H1 (cell line): ENCODE measurements around the gene FKBP5. TPM values are rescaled to one million over a fixed set of nuclear protein-coding genes. Genes with fewer than 3 reads are reported as not detected.

Experiments used
- CTCF ChIA-PET: fragments of 300-600 bp; sonication (Branson Sonifier 250); formaldehyde crosslinking; loops from one replicate; lab custom pipeline; 2021; ENCODE audit not compliant: partially characterized antibody; lab: Charles Lee
- POLR2A ChIA-PET: fragments of 300-600 bp; sonication (Branson Sonifier 250); formaldehyde crosslinking; loops from one replicate; lab custom pipeline; 2021; ENCODE audit warnings: inconsistent platforms; ENCODE audit not compliant: partially characterized antibody; lab: Charles Lee
- DNase-seq, 2 experiments: peaks; one replicate each; pipeline versions ENCODE4 v3.0.0 to v3.0.0-alpha.2; 2010 to 2022; ENCODE audit warnings: low spot score in 2 of 2, low read depth in 1 of 2, mixed read lengths in 1 of 2
- FAIRE-seq: peaks from 2 replicates; lab custom pipeline; 2011; peaks lifted over from hg19 to GRCh38; lab: Jason Lieb, UNC
- H2AFZ ChIP-seq: 2 replicates; pipeline ENCODE4 v1.8.1; 2012; ENCODE audit warnings: low read length, inconsistent platforms
- H2AK5ac ChIP-seq: 2 replicates; pipeline ENCODE4 v1.6.1; 2013; ENCODE audit warnings: low read depth, low read length
- H2BK120ac ChIP-seq: replicated peaks from 2 replicates; pipeline ENCODE3; 2013; ENCODE audit warnings: low read depth, low read length, inconsistent platforms
- H2BK12ac ChIP-seq: 2 replicates; pipeline ENCODE4 v1.6.1; 2013; ENCODE audit warnings: low read depth, low read length
- H2BK15ac ChIP-seq: 2 replicates; pipeline ENCODE4 v1.6.1; 2013; ENCODE audit warnings: low read length
- H2BK20ac ChIP-seq: 2 replicates; pipeline ENCODE4 v1.6.1; 2013; ENCODE audit warnings: low read length
- H2BK5ac ChIP-seq: 2 replicates; pipeline ENCODE4 v1.6.1; 2013; ENCODE audit warnings: low read depth, low read length
- H3K14ac ChIP-seq: 2 replicates; pipeline ENCODE4 v1.6.1; 2013; ENCODE audit warnings: inconsistent platforms; ENCODE audit not compliant: insufficient read length
- H3K18ac ChIP-seq: 2 replicates; pipeline ENCODE4 v1.6.1; 2013; ENCODE audit warnings: low read length; ENCODE audit errors: extremely low read depth
- H3K23ac ChIP-seq: 2 replicates; pipeline ENCODE4 v1.6.1; 2013; ENCODE audit warnings: inconsistent platforms; ENCODE audit not compliant: insufficient read length
- H3K23me2 ChIP-seq: 2 replicates; pipeline ENCODE4 v1.6.1; 2013; ENCODE audit warnings: low read depth, low read length
- H3K27ac ChIP-seq: 2 replicates; pipeline ENCODE4 v1.6.1; 2011; ENCODE audit warnings: low read depth, low read length, inconsistent platforms
- H3K27me3 ChIP-seq, 4 experiments: replicated peaks in 1 of 4; 1 replicate in 1 of 4; 2 replicates in 3 of 4; pipeline versions ENCODE4 v1.6.1 to v1.8.1; 2011 to 2013; ENCODE audit warnings: low read length in 3 of 4, mild to moderate bottlenecking in 3 of 4, inconsistent platforms in 2 of 4, mixed read lengths in 2 of 4, moderate library complexity in 1 of 4; ENCODE audit not compliant: control insufficient read depth in 3 of 4, insufficient read depth in 3 of 4; ENCODE audit errors: extremely low read depth in 1 of 4
- H3K36me3 ChIP-seq, 4 experiments: 2 replicates each; pipeline versions ENCODE4 v1.6.1 to v1.8.1; 2011 to 2013; ENCODE audit warnings: mild to moderate bottlenecking in 4 of 4, low read length in 3 of 4, moderate library complexity in 2 of 4, control low read depth in 1 of 4, inconsistent platforms in 1 of 4; ENCODE audit not compliant: insufficient read depth in 4 of 4, control insufficient read depth in 2 of 4
- H3K4ac ChIP-seq: replicated peaks from 2 replicates; pipeline ENCODE3; 2013; ENCODE audit warnings: low read length, low read depth, mixed read lengths, inconsistent platforms; ENCODE audit not compliant: insufficient read length
- H3K4me1 ChIP-seq, 4 experiments: replicated peaks in 1 of 4; 1 replicate in 1 of 4; 2 replicates in 3 of 4; pipeline versions ENCODE4 v1.6.1 to v1.8.1; 2011 to 2013; ENCODE audit warnings: low read length in 3 of 4, inconsistent platforms in 2 of 4, mixed read lengths in 1 of 4; ENCODE audit not compliant: insufficient read depth in 4 of 4, control insufficient read depth in 3 of 4
- H3K4me2 ChIP-seq, 2 experiments: 2 replicates each; pipeline versions ENCODE4 v1.6.1 to v1.8.1; 2011 to 2013; ENCODE audit warnings: low read depth in 2 of 2, low read length in 2 of 2, control low read depth in 1 of 2, inconsistent platforms in 1 of 2, mild to moderate bottlenecking in 1 of 2; ENCODE audit not compliant: insufficient read depth in 1 of 2
- H3K4me3 ChIP-seq, 4 experiments: fragments of 200-600, 300-600 bp in 1 of 4; sonication (generic), shearing (Covaris generic), sonication (Bioruptor Twin) in 1 of 4; 2 replicates each; pipeline versions ENCODE4 v1.5.1 to v1.8.1; 2011 to 2016; ENCODE audit warnings: low read length in 4 of 4, low read depth in 3 of 4, control low read depth in 2 of 4, inconsistent platforms in 2 of 4, mild to moderate bottlenecking in 2 of 4, mixed read lengths in 1 of 4, moderate library complexity in 1 of 4; ENCODE audit not compliant: insufficient read depth in 2 of 4; ENCODE audit errors: extremely low read depth in 1 of 4
- H3K56ac ChIP-seq: replicated peaks from 2 replicates; pipeline ENCODE3; 2013; ENCODE audit warnings: low read depth, mild to moderate bottlenecking, mixed read lengths, low read length, inconsistent platforms; ENCODE audit not compliant: insufficient read length
- H3K79me1 ChIP-seq: 2 replicates; pipeline ENCODE4 v1.6.1; 2013; ENCODE audit warnings: low read depth, low read length, control low read depth
- H3K79me2 ChIP-seq, 2 experiments: 2 replicates each; pipeline versions ENCODE4 v1.6.1 to v1.8.1; 2012 to 2013; ENCODE audit warnings: low read length in 2 of 2, mild to moderate bottlenecking in 2 of 2, inconsistent platforms in 1 of 2; ENCODE audit not compliant: insufficient read depth in 2 of 2, control insufficient read depth in 1 of 2
- H3K9ac ChIP-seq, 4 experiments: replicated peaks in 1 of 4; 1 replicate in 1 of 4; 2 replicates in 3 of 4; pipeline versions ENCODE4 v1.6.1 to v1.8.1; 2011 to 2013; ENCODE audit warnings: low read depth in 3 of 4, low read length in 3 of 4, control low read depth in 2 of 4, mild to moderate bottlenecking in 2 of 4, moderate library complexity in 2 of 4, inconsistent platforms in 1 of 4; ENCODE audit errors: extremely low read depth in 1 of 4
- H3K9me3 ChIP-seq, 2 experiments: 2 replicates each; pipeline versions ENCODE4 v1.6.1 to v1.8.1; 2012 to 2013; ENCODE audit warnings: mild to moderate bottlenecking in 2 of 2, moderate library complexity in 2 of 2, control low read depth in 1 of 2, inconsistent platforms in 1 of 2, low read depth in 1 of 2, low read length in 1 of 2, mixed read lengths in 1 of 2; ENCODE audit not compliant: insufficient read depth in 2 of 2
- H4K20me1 ChIP-seq, 2 experiments: replicated peaks in 1 of 2; 2 replicates each; pipeline versions ENCODE3 to v1.8.1; 2011 to 2013; ENCODE audit warnings: inconsistent platforms in 2 of 2, low read length in 2 of 2, mild to moderate bottlenecking in 1 of 2; ENCODE audit not compliant: insufficient read depth in 2 of 2, control insufficient read depth in 1 of 2
- H4K5ac ChIP-seq: 2 replicates; pipeline ENCODE4 v1.6.1; 2013; ENCODE audit warnings: low read length, low read depth, mixed read lengths, inconsistent platforms; ENCODE audit not compliant: insufficient read length
- H4K8ac ChIP-seq: 2 replicates; pipeline ENCODE4 v1.8.0; 2013; ENCODE audit warnings: mild to moderate bottlenecking, moderate library complexity, low read length, inconsistent platforms; ENCODE audit not compliant: insufficient read depth; ENCODE audit errors: extremely low read depth
- H4K91ac ChIP-seq: replicated peaks from 2 replicates; pipeline ENCODE3; 2013; ENCODE audit warnings: low read length, mixed read lengths, inconsistent platforms; ENCODE audit not compliant: insufficient read length
- ASH2L ChIP-seq: fragments of 200-600, 300-600 bp; sonication (generic); IDR thresholded peaks from one replicate; pipeline ENCODE4 v1.7.1; 2017; ENCODE audit warnings: low read length
- ATF2 ChIP-seq: IDR thresholded peaks from 2 replicates; pipeline ENCODE4 v1.6.1; 2012; ENCODE audit warnings: low read length, inconsistent platforms
- BCL11A ChIP-seq, 2 experiments: IDR thresholded peaks; one replicate each; pipeline ENCODE4 v1.6.1; 2011; ENCODE audit warnings: low read depth in 2 of 2, low read length in 2 of 2, mild to moderate bottlenecking in 2 of 2
- CHD2 ChIP-seq: IDR thresholded peaks from 2 replicates; pipeline ENCODE4 v1.6.1; 2012; ENCODE audit warnings: low read length, improper control_type of control experiment
- CREB1 ChIP-seq: IDR thresholded peaks from 2 replicates; pipeline ENCODE4 v1.6.1; 2012; ENCODE audit warnings: inconsistent platforms
- E2F6 ChIP-seq: IDR thresholded peaks from 2 replicates; pipeline ENCODE4 v1.6.1; 2012; ENCODE audit warnings: inconsistent platforms
- EGR1 ChIP-seq: IDR thresholded peaks from 2 replicates; pipeline ENCODE4 v1.6.1; 2011; ENCODE audit warnings: low read depth, low read length, borderline replicate concordance
- GTF2F1 ChIP-seq: IDR thresholded peaks from 2 replicates; pipeline ENCODE4 v1.6.1; 2012; ENCODE audit warnings: low read depth, low read length, improper control_type of control experiment, borderline replicate concordance
- JUN ChIP-seq: IDR thresholded peaks from 2 replicates; pipeline ENCODE4 v1.6.1; 2011; ENCODE audit warnings: low read depth, mild to moderate bottlenecking, improper control_type of control experiment, low read length
- NANOG ChIP-seq: IDR thresholded peaks from 2 replicates; pipeline ENCODE4 v1.6.1; 2011; ENCODE audit warnings: low read length, low read depth, mild to moderate bottlenecking, inconsistent platforms; ENCODE audit not compliant: insufficient read depth, poor library complexity, severe bottlenecking
- RXRA ChIP-seq: IDR thresholded peaks from 2 replicates; pipeline ENCODE4 v1.6.1; 2011; ENCODE audit warnings: low read depth, mild to moderate bottlenecking, low read length, moderate library complexity; ENCODE audit not compliant: insufficient read depth
- TEAD4 ChIP-seq: IDR thresholded peaks from 2 replicates; pipeline ENCODE4 v1.6.1; 2012; ENCODE audit warnings: low read depth, low read length, inconsistent platforms, mixed read lengths
- WGBS, 2 experiments: shearing (Covaris generic) in 1 of 2; methylation state at CpG; one replicate each; pipeline versions ENCODE4 v1.1.6 to v1.1.7; 2013 to 2015; ENCODE audit warnings: low lambda C conversion rate in 2 of 2, mixed read lengths in 2 of 2, inconsistent platforms in 1 of 2, low coverage in 1 of 2, missing lambda C conversion rate in 1 of 2; ENCODE audit not compliant: insufficient replicate concordance in 2 of 2, insufficient coverage in 1 of 2, insufficient read length in 1 of 2; ENCODE audit errors: extremely low coverage in 1 of 2, missing lambda C conversion rate in 1 of 2; 5-methylcytosine and 5-hydroxymethylcytosine counted together
- polyA plus RNA-seq, 7 experiments: library from polyadenylated mRNA; depleted of rRNA in 3 of 7; stranded (reverse) in 5 of 7; unstranded in 2 of 7; fragments of >200 nt in 5 of 7; fragments of 200-250 nt in 2 of 7; gene quantifications; 1 replicate in 5 of 7; 2 replicates in 1 of 7; 4 replicates in 1 of 7; pipeline versions ENCODE4 v1.2.1 to v1.2.3, GENCODE V29; 2011 to 2013; ENCODE audit warnings: missing spikeins in 2 of 7, mixed read lengths in 2 of 7
- total RNA-seq: library from RNA; stranded (reverse); fragmentation: NEBNext Ultra II Directional; extraction: Animal tissue kit (Norgen Biotek cat#: 25700); gene quantifications from 2 replicates; pipeline ENCODE4 v1.2.1, GENCODE V29; 2021

Gene FKBP5
- total and polyA plus RNA-seq, 2 of the 8 experiments (the other 6 are each of a cell fraction or from before 2014, with no cell fraction given), result 14.3 to 40.4 TPM

GRCh38 chr6:35731414-35731735, 42.7 kb upstream of the FKBP5 start:
- Histone ChIP-seq H2BK5ac (peak overlapping the region; percentile 93), H3K23ac (no peak overlapping the region), H3K9ac (peak overlapping the region in 2 of 4 experiments; percentile 65 to 67; a peak in 5 of 7 replicates), H3K18ac (peak overlapping the region; percentile 94), H3K23me2 (peaks cover 22% of the 10 kb centered on the region), H2BK12ac (no peak overlapping the region), H2BK15ac (peak overlapping the region; percentile 88; the same call in 1 of the 2 replicates), H3K4me3 (peak overlapping the region; percentile 43 to 91 (median 70)), H2AFZ (no peak overlapping the region), H3K4ac (no peak overlapping the region), H3K79me1 (no peaks in the 10 kb centered on the region), H2AK5ac (no peak overlapping the region; the same call in 1 of the 2 replicates), H4K5ac (peak overlapping the region; percentile 84), H3K14ac (no peak overlapping the region), H4K8ac (peak overlapping the region; percentile 79), H4K91ac (peak overlapping the region; percentile 26), H3K56ac (peak overlapping the region; percentile 48), H3K4me2 (peak overlapping the region; percentile 74 to 89), H3K79me2 (no peaks in the 10 kb centered on the region), H4K20me1 (no peaks in the 10 kb centered on the region), H3K27me3 (peaks cover 0 to 7% (median 1%) of the 10 kb centered on the region in 4 experiments; a peak in 3 of 7 replicates), H3K36me3 (no peaks in the 10 kb centered on the region), H2BK120ac (no peak overlapping the region), H3K9me3 (no peaks in the 10 kb centered on the region), H2BK20ac (peak overlapping the region; percentile 90; the same call in 1 of the 2 replicates), H3K27ac (peak overlapping the region; percentile 92), H3K4me1 (peaks cover 15 to 36% (median 28%) of the 10 kb centered on the region in 4 experiments)
- POLR2A ChIA-PET, result interaction anchor here (1.2 to 2.7 kb wide), 9 partner anchors 9 to 234 kb away, joined by 3 to 9 read pairs (median 5); partner anchors contain the start of gene FKBP5
- 6% methylated on average over 15 of the region's 23 CpGs; no CpG with 5 or more reads in 1 of the 2 experiments for WGBS, 2 experiments
- CTCF ChIA-PET, result interaction anchor here (1.0 to 3.8 kb wide), 6 partner anchors 10 to 235 kb away, joined by 3 to 12 read pairs (median 3); partner anchors contain the start of gene TEAD3
- FAIRE-seq (no peak), DNase-seq (peak in 1 of 2 experiments; percentile 99)
- TF ChIP-seq NANOG, result no peak
- no peak for TF ChIP-seq E2F6
- no peak for TF ChIP-seq BCL11A (IDR thresholded peaks at IDR 0.05; ENCODE audit: low read depth in 2 of 2, low read length in 2 of 2)
- TF ChIP-seq GTF2F1, result no peak
- TF ChIP-seq RXRA, result no peak
- no peak for TF ChIP-seq ATF2
- peak; percentile 90 for TF ChIP-seq CREB1
- TF ChIP-seq ASH2L, result no peak
- no peak for TF ChIP-seq TEAD4
- no peak for TF ChIP-seq JUN
- TF ChIP-seq EGR1, result no peak
- TF ChIP-seq CHD2, result no peak
